Activated CD4-positive, alpha-beta T cell treated with anti-CD3 and anti-CD28 coated beads for 36 hours (primary cell): ENCODE measurements around the gene LIM2. TPM values are rescaled to one million over a fixed set of nuclear protein-coding genes. Genes with fewer than 3 reads are reported as not detected.

ENCODE experiments used
- ATAC-seq: fragments of 200-7000 bp; cut with Tn5 transposase; one replicate; pipeline ENCODE4 v1.10.0; 2021; ENCODE audit warnings: mild to moderate bottlenecking, moderate library complexity
- CTCF ChIA-PET: fragments of 350-600 bp; sonication (Branson Sonifier 250); formaldehyde crosslinking; loops from one replicate; lab custom pipeline; 2021; ENCODE audit warnings: antibody characterized with exemption; lab: Charles Lee
- POLR2A ChIA-PET: fragments of 350-600 bp; sonication (Branson Sonifier 250); formaldehyde crosslinking; loops from one replicate; lab custom pipeline; 2021; ENCODE audit warnings: antibody characterized with exemption, inconsistent platforms; lab: Charles Lee
- DNase-seq: peaks from one replicate; pipeline ENCODE4 v3.0.0-alpha.2; 2020
- H3K27ac Mint-ChIP-seq: one replicate; pipeline ENCODE4 v1.8.0; 2021; ENCODE audit warnings: mixed read lengths
- H3K27me3 Mint-ChIP-seq: one replicate; pipeline ENCODE4 v1.8.0; 2021; ENCODE audit warnings: mixed read lengths
- H3K36me3 Mint-ChIP-seq: one replicate; pipeline ENCODE4 v1.8.0; 2021; ENCODE audit warnings: low read depth, mixed read lengths
- H3K4me1 Mint-ChIP-seq: one replicate; pipeline ENCODE4 v1.8.0; 2021; ENCODE audit warnings: mixed read lengths
- H3K4me3 Mint-ChIP-seq: one replicate; pipeline ENCODE4 v1.8.0; 2021; ENCODE audit warnings: mild to moderate bottlenecking, moderate library complexity, mixed read lengths
- H3K9me3 Mint-ChIP-seq: one replicate; pipeline ENCODE4 v1.8.0; 2021; ENCODE audit warnings: low read depth, mixed read lengths
- intact Hi-C, 2 experiments: fragments of 100-400 bp; cut with DNase I in 1 of 2; cut with micrococcal nuclease in 1 of 2; formaldehyde crosslinking; loops; one replicate each; pipeline versions ENCODE4 v1.14.2 to v1.15.1; 2022 to 2024; cut with DNase I, micrococcal nuclease
- total RNA-seq, 2 experiments: library from RNA; stranded (reverse); gene quantifications; one replicate each; pipeline ENCODE4 v1.2.3, GENCODE V29; 2021

The LIM2 gene
- total RNA-seq, 2 experiments from 2014 or later, result 0.27 TPM; not detected in 1

DNA sequence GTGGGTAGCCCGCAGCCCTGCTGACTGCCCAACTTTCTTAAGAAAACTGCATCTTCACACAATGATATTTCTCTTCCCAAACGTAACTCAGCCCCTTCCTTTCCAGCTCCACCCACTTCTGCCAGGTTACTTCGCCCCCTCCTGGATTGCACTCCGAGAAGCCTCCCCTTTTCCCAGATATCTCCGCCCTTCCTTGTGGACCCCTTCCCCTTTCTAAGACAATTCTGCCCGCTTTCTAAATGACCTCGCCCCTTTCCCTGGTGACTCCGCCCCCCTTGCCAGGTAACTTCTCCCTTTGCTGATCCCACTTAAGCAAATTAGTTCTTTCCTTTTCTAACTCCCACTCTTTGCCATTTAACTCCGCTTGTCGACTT lies 48.5 kb downstream of the LIM2 start:
- H3K9me3 Mint-ChIP-seq, result no peaks in the 10 kb centered on the region
- intact Hi-C loops, result loop anchor here (1.0 to 10.0 kb wide), 17 partner anchors 12 to 535 kb away; partner anchors contain the start of genes CTU1 (in 1 of the 2) and ZNF175 (in 1 of the 2)
- peak overlapping the region; percentile 76 for H3K4me3 Mint-ChIP-seq
- POLR2A ChIA-PET, result interaction anchor here (1.0 to 2.7 kb wide), 4 partner anchors 25 to 534 kb away, joined by 3 to 11 read pairs (median 6); no protein-coding TSS in a partner anchor
- DNase-seq, result no peak
- no peaks in the 10 kb centered on the region for H3K27me3 Mint-ChIP-seq
- CTCF ChIA-PET, result interaction anchor here (0.6 to 3.2 kb wide), 19 partner anchors 10 to 322 kb away, joined by 3 to 26 read pairs (median 4); partner anchors contain the start of gene NKG7
- no peaks in the 10 kb centered on the region for H3K36me3 Mint-ChIP-seq
- peaks cover 11% of the 10 kb centered on the region for H3K4me1 Mint-ChIP-seq
- peak; percentile 6 for ATAC-seq
- peak overlapping the region; percentile 91 for H3K27ac Mint-ChIP-seq

DNA sequence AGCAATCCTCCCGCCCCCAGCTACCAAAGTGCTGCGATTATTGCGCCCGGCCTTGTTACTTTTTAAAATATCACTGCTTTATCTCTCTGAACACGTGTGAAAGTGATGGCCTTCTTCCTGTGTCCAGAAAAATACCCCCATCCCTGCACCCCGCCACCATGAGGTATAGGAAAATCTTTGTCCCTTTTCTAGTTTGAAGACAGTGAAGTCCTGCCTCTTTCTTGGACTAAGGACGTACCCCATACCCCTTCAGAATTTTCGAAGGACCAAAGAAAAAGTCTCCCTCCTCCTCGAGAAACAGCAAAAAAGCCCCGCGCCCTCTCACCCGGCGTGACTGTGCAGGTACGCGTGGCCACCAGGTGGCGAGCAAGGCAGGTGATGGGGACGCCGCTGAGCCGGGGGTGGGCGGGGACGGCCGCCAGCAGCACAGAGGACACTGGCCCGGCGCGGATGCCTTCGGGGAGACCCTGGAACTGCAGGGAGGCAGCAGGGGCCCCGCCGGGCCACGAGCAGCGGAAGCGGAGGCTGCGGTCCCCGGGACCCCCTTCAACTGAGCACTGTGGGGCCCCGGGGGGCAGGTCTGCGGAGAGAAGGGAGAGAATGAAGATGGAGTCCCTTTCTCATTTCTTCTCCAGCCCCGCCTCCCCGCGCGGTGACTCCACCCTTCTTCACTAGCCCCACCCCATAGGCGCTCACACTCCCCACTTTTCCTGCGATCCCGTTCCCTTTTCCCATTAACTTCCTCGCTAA lies 49.0 kb downstream of the LIM2 start:
- ATAC-seq (peak; percentile 73), DNase-seq (peak; percentile 96)
- no peaks in the 10 kb centered on the region for H3K27me3 Mint-ChIP-seq
- H3K4me1 Mint-ChIP-seq, result peaks cover 11% of the 10 kb centered on the region
- H3K36me3 Mint-ChIP-seq, result no peaks in the 10 kb centered on the region
- H3K27ac Mint-ChIP-seq, result peak overlapping the region; percentile 91
- intact Hi-C loops, result loop anchor here (1.0 to 10.0 kb wide), 17 partner anchors 11 to 534 kb away; partner anchors contain the start of genes CTU1 (in 1 of the 2) and ZNF175 (in 1 of the 2)
- peak overlapping the region; percentile 76 for H3K4me3 Mint-ChIP-seq
- POLR2A ChIA-PET, result interaction anchor here (0.9 to 1.0 kb wide), 2 partner anchors 29 to 102 kb away, joined by 3 to 4 read pairs; no protein-coding TSS in a partner anchor
- H3K9me3 Mint-ChIP-seq, result no peaks in the 10 kb centered on the region
- CTCF ChIA-PET, result interaction anchor here (0.6 to 3.2 kb wide), 21 partner anchors 11 to 323 kb away, joined by 3 to 26 read pairs (median 4); partner anchors contain the start of genes C19orf84 and NKG7

DNA sequence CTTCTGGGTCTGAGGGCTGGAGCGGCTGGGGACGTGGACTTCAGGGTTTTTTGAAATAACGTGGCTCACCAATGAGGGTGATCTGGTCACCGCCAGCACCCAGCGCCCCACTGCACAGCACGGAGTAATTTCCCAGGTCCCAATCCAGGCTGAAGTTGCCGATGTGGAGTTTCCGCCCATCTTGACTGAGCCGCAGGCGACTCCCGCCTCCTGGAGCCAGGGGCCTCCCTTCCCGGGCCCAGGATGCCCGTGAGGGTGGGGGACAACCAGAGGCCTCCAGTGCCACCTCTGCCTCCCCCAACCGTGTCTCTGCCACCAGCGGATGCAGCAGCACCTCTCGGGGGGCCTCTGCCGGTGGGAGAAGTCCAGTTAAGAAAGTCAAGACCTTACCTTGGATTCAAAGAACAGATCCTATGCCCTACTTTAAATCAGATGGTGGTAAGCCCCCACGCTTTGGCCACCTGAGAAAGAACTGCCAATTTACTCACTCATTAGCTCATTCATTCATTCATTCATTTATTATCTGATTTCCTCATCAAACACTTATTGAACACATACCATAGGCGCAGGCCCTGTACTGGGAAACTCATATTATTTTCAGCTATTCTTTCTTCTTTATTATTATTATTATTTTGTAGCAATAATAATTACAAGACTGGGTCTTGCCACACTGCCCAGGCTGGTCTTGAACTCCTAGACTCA lies 49.8 kb downstream of the LIM2 start:
- peak overlapping the region; percentile 76 for H3K4me3 Mint-ChIP-seq
- peak overlapping the region; percentile 91 for H3K27ac Mint-ChIP-seq
- no peaks in the 10 kb centered on the region for H3K9me3 Mint-ChIP-seq
- no peaks in the 10 kb centered on the region for H3K36me3 Mint-ChIP-seq
- CTCF ChIA-PET, result interaction anchor here (0.6 to 3.2 kb wide), 7 partner anchors 18 to 320 kb away, joined by 3 to 16 read pairs (median 4); partner anchors contain the start of gene C19orf84
- DNase-seq, result no peak
- no peaks in the 10 kb centered on the region for H3K27me3 Mint-ChIP-seq
- ATAC-seq, result no peak
- H3K4me1 Mint-ChIP-seq, result peaks cover 11% of the 10 kb centered on the region
- POLR2A ChIA-PET, result interaction anchor here (0.9 kb wide), 1 partner anchor 102 kb away, joined by 3 read pairs; no protein-coding TSS in a partner anchor
- intact Hi-C loops, result loop anchor here (2.0 to 10.0 kb wide), 4 partner anchors 177 to 439 kb away; partner anchors contain the start of gene ZNF175 (in 1 of the 2)

DNA sequence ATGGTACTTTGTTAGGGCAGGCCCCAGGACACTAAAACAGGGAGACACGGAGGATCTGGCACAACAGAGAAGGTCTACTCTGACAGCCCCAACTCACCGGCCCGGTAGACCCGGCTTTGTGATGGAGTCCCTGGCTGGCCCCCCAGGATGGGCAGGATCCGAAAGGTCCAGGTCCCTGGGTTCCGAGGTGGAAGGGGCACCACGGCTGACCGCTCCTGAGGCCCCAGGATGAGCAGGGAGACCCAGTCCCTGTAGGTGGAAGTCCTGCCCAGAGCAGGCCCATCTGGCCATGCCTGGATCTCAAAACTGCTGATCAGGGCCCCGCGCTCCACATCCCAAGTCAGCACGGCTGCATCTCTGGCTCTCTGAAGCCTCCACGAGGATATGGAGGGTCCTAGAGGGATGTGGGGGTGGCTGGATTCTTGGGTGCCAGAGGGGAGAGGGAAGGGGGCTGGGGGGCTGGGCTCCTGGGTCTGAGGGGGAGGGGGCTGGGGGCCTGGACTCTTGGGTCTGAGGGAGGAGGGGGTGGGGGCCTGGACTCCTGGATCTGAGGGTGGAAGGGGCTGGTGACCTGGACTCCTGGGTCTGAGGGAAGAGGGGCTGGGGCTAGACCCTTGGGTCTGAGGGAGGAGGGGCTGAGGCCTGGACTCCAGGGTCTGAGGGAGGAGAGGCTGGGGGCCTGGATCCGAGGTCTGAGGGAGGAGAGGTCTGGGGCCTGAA lies 50.5 kb downstream of the LIM2 start:
- H3K36me3 Mint-ChIP-seq, result no peaks in the 10 kb centered on the region
- no peaks in the 10 kb centered on the region for H3K9me3 Mint-ChIP-seq
- H3K4me3 Mint-ChIP-seq, result no peak overlapping the region
- H3K27ac Mint-ChIP-seq, result no peak overlapping the region
- peaks cover 11% of the 10 kb centered on the region for H3K4me1 Mint-ChIP-seq
- ChIA-PET POLR2A (no interaction called here), CTCF (interaction anchor here (0.8 to 3.2 kb wide), 4 partner anchors 19 to 320 kb away, joined by 3 to 16 read pairs (median 5); no protein-coding TSS in a partner anchor)
- intact Hi-C loops, result loop anchor here (5.0 to 10.0 kb wide), 2 partner anchors 178 to 440 kb away; no protein-coding TSS in a partner anchor
- H3K27me3 Mint-ChIP-seq, result no peaks in the 10 kb centered on the region
- ATAC-seq (no peak), DNase-seq (no peak)

DNA sequence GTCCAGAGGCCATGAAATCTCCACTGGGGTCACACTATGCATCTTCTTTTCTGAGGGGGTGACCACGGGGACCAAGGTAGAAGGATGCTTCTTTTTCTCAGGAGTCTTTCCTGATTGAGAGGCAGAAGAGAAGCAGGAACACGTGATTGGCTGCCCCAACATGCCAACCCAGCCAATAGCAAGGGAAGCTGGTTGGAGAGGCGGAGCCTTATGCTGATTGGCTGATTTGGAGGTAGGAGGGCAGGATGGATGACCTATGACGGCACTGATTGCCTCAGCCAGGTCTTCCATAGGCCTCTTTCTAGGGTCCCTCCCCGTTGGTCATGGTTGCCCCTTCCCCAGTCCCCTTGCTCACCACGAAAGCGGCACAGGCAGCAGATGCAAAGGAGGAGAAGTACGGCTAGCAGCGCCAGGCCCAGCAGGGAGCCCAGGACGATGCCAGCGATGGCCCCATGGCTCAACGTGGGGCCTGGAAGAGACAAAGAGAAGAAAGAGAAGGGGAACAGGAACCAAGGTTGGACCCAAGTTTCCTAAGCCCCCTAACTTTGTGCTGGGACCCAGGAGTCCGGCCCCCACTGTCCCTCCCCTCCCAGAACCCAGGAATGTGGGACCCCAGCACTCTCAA lies 53.8 kb downstream of the LIM2 start:
- peaks cover 7% of the 10 kb centered on the region for H3K36me3 Mint-ChIP-seq
- H3K27me3 Mint-ChIP-seq, result peaks cover 14% of the 10 kb centered on the region
- peaks cover 5% of the 10 kb centered on the region for H3K4me1 Mint-ChIP-seq
- ChIA-PET POLR2A (interaction anchor here (0.6 kb wide), 1 partner anchor 34 kb away, joined by 3 read pairs; no protein-coding TSS in a partner anchor), CTCF (interaction anchor here (1.4 kb wide), 1 partner anchor 15 kb away, joined by 4 read pairs; no protein-coding TSS in a partner anchor)
- intact Hi-C loops, result loop anchor here in 1 of 2 experiments (10.0 kb wide), 1 partner anchor 181 kb away; no protein-coding TSS in a partner anchor
- DNase-seq (no peak), ATAC-seq (no peak)
- H3K9me3 Mint-ChIP-seq, result peaks cover 2% of the 10 kb centered on the region
- H3K4me3 Mint-ChIP-seq, result no peak overlapping the region
- H3K27ac Mint-ChIP-seq, result no peak overlapping the region

DNA sequence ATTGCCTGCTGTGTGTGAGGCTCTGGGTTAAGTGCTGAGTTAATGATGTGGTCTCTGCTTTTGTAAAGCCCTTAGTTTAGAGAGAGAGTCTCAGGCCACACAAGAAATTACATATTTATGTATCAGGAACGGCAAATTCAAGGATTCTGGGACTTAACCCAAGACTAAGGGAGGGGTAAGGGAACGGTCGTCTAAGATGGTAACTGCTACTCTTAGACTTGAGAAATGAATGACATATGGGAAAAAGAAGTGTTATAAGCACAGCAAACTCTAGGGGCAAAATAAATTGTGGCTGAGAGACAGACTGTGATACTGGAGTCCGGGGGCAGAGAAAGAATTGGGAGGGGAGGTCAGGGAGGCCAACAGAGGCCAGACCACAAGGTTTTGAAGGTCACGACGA lies 56.1 kb downstream of the LIM2 start:
- peaks cover 5% of the 10 kb centered on the region for H3K4me1 Mint-ChIP-seq
- no peak overlapping the region for H3K27ac Mint-ChIP-seq
- peaks cover 25% of the 10 kb centered on the region for H3K27me3 Mint-ChIP-seq
- ATAC-seq (no peak), DNase-seq (no peak)
- POLR2A ChIA-PET, result no interaction called here
- peaks cover 7% of the 10 kb centered on the region for H3K36me3 Mint-ChIP-seq
- intact Hi-C loops, result loop anchor here in 1 of 2 experiments (10.0 kb wide), 1 partner anchor 183 kb away; no protein-coding TSS in a partner anchor
- H3K9me3 Mint-ChIP-seq, result peaks cover 2% of the 10 kb centered on the region
- CTCF ChIA-PET, result no interaction called here
- no peak overlapping the region for H3K4me3 Mint-ChIP-seq

DNA sequence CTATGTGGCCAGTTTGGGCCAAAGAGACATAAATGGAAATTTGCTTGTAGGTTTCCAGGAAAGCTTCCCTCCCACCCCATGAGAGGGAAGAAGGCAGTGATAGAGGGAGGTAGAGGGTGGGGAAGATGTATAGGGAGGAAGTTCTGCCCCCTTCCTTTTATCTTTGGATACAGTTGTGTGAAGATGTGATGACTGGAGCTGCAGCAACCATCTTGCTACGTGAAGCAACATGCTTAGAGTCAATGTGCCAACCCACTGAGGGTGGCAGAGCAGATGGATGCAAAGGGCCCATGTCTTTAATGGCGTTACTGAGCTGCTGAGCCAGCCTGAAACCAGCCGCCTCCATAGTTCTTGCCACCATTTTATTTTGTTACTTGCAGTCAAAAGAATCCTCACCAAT lies 56.6 kb downstream of the LIM2 start:
- POLR2A ChIA-PET, result interaction anchor here (0.6 kb wide), 1 partner anchor 90 kb away, joined by 3 read pairs; no protein-coding TSS in a partner anchor
- ATAC-seq, result no peak
- Mint-ChIP-seq H3K36me3 (peaks cover 7% of the 10 kb centered on the region), H3K27ac (no peak overlapping the region), H3K27me3 (peaks cover 30% of the 10 kb centered on the region), H3K4me1 (peaks cover 5% of the 10 kb centered on the region), H3K9me3 (peaks cover 2% of the 10 kb centered on the region), H3K4me3 (no peak overlapping the region)
- intact Hi-C loops, result loop anchor here in 1 of 2 experiments (10.0 kb wide), 1 partner anchor 184 kb away; no protein-coding TSS in a partner anchor
- DNase-seq, result no peak
- CTCF ChIA-PET, result no interaction called here

DNA sequence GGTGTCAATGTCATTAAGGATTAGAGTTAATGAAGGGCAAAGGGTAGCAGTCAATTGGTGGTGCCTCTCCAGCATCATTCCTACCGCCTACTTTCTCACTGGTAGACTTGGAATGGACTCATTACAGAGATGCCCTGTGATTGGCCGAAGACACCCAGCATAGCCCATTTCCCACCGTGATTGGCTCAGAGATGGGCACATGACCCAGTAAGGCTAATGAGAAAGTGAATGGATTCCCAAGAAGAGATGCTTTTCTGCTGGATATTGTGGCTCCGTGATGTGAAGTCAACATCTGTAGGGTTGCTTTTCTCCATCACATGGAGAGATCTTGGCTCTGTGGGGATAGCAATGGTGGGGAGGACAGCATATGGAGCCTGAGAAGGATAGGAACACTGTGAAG lies 57.4 kb downstream of the LIM2 start:
- Mint-ChIP-seq H3K27ac (no peak overlapping the region), H3K4me1 (peaks cover 8% of the 10 kb centered on the region), H3K27me3 (peaks cover 38% of the 10 kb centered on the region), H3K4me3 (no peak overlapping the region), H3K36me3 (peaks cover 7% of the 10 kb centered on the region), H3K9me3 (peaks cover 2% of the 10 kb centered on the region)
- DNase-seq (no peak), ATAC-seq (no peak)
- ChIA-PET CTCF (no interaction called here), POLR2A (interaction anchor here (0.6 kb wide), 1 partner anchor 91 kb away, joined by 3 read pairs; no protein-coding TSS in a partner anchor)
- intact Hi-C loops, result loop anchor here in 1 of 2 experiments (10.0 kb wide), 1 partner anchor 184 kb away; no protein-coding TSS in a partner anchor
